HL-60 (cell line): ENCODE measurements around the gene HORMAD2.
"Not testable (repeated sequence)": the region's sequence is repeated elsewhere in the genome, so short reads cannot be mapped to it uniquely, and the experiment has no call there.

ENCODE experiments used
- DNase-seq, 2 experiments: peaks; one replicate each; pipeline ENCODE4 v3.0.0-alpha.2; 2010 to 2020; ENCODE audit warnings: low read depth in 1 of 2, low spot score in 1 of 2
- H3K27ac ChIP-seq: fragments of 250-450 bp; sonication (Bioruptor Pico); replicated peaks from 2 replicates; pipeline ENCODE4 v1.5.1; 2020; ENCODE audit warnings: mild to moderate bottlenecking, moderate library complexity
- H3K27me3 ChIP-seq: fragments of 250-450 bp; sonication (Bioruptor Pico); 2 replicates; pipeline ENCODE4 v1.5.1; 2021; ENCODE audit warnings: mild to moderate bottlenecking, moderate library complexity; ENCODE audit not compliant: insufficient read depth, poor library complexity, severe bottlenecking
- H3K4me3 ChIP-seq: replicated peaks from 2 replicates; pipeline ENCODE4 v1.5.1; 2011; ENCODE audit warnings: mild to moderate bottlenecking, control low read depth, low read length; ENCODE audit not compliant: insufficient read depth
- CTCF ChIP-seq: IDR thresholded peaks from one replicate; pipeline ENCODE4 v1.5.1; 2011; ENCODE audit warnings: low read length, control low read depth, inconsistent platforms; ENCODE audit not compliant: insufficient read depth
- GABPA ChIP-seq: IDR thresholded peaks from 2 replicates; pipeline ENCODE4 v1.6.1; 2012; ENCODE audit warnings: low read depth
- POLR2AphosphoS5 ChIP-seq: IDR thresholded peaks from 2 replicates; pipeline ENCODE4 v1.6.1; 2012; ENCODE audit warnings: low read depth
- SPI1 ChIP-seq: IDR thresholded peaks from 2 replicates; pipeline ENCODE4 v1.6.1; 2012; ENCODE audit warnings: low read depth, mild to moderate bottlenecking, borderline replicate concordance
- TF ChIP-seq, protein P1 (sequence below): IDR thresholded peaks from 2 replicates; pipeline ENCODE4 v1.6.1; 2012; ENCODE audit warnings: low read depth; ENCODE audit not compliant: insufficient replicate concordance

The HORMAD2 gene

DNA sequence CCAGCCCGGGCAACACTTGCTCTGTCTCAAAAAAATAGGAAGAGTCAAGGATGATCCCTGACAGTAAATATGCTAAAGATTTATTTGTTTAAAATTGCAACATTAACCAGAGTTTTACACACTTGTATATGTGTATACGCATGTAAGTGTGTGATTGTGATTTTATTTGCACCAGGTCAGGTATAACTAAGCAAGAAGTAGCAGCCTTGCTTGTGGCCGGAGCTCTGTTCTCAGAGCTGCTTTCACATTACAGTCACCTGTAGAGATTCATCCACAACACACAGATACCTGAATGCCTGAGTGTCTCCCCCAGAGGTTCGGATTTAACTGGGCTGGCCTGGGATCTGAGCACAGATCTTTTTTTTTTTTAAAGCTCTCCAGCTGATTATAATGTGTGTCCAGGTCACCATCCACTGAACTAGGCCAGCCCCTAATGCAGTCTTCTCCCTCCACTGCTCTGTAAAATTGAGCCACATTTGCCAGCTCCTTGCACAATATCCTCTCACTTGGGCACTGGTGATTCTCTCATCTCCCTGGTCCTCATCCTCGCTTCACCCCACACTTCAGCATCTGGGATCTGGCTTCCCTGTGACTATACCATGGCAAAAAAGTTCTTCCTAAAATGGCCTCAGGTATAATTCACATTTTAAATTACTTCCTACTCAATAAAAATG lies 118.0 kb downstream of the HORMAD2 start:
- Histone ChIP-seq H3K27ac (no peak overlapping the region), H3K27me3 (no peaks in the 10 kb centered on the region), H3K4me3 (no peak overlapping the region)
- TF ChIP-seq CTCF (no peak), GABPA (no peak), POLR2AphosphoS5 (no peak), SPI1 (no peak)
- TF ChIP-seq, protein P1, sequence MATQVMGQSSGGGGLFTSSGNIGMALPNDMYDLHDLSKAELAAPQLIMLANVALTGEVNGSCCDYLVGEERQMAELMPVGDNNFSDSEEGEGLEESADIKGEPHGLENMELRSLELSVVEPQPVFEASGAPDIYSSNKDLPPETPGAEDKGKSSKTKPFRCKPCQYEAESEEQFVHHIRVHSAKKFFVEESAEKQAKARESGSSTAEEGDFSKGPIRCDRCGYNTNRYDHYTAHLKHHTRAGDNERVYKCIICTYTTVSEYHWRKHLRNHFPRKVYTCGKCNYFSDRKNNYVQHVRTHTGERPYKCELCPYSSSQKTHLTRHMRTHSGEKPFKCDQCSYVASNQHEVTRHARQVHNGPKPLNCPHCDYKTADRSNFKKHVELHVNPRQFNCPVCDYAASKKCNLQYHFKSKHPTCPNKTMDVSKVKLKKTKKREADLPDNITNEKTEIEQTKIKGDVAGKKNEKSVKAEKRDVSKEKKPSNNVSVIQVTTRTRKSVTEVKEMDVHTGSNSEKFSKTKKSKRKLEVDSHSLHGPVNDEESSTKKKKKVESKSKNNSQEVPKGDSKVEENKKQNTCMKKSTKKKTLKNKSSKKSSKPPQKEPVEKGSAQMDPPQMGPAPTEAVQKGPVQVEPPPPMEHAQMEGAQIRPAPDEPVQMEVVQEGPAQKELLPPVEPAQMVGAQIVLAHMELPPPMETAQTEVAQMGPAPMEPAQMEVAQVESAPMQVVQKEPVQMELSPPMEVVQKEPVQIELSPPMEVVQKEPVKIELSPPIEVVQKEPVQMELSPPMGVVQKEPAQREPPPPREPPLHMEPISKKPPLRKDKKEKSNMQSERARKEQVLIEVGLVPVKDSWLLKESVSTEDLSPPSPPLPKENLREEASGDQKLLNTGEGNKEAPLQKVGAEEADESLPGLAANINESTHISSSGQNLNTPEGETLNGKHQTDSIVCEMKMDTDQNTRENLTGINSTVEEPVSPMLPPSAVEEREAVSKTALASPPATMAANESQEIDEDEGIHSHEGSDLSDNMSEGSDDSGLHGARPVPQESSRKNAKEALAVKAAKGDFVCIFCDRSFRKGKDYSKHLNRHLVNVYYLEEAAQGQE, result no peak
- DNase-seq, result peak in 1 of 2 experiments; percentile 43

DNA sequence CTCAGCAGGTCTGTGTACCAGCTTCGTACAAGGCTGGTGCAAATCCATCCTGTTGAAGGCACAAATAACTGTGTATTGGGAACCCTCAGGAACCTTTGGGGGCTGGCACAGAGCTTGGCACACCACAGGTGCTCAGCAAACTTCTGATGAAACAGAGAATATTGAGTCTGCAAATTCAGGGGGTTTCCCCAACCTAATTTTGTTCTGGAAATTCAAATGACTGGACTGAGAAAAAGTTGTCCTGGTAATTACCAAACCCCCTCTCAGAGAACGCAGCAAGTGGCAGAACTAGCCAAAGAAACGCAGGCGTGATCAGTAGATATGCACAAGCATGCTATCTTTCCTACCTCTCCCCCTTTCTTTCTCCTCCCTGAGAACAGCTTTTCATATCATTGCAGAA lies 118.7 kb downstream of the HORMAD2 start:
- no peak overlapping the region for H3K4me3 ChIP-seq
- no peak for TF ChIP-seq CTCF
- no peak for TF ChIP-seq POLR2AphosphoS5
- no peak for TF ChIP-seq GABPA
- TF ChIP-seq SPI1, result no peak
- TF ChIP-seq, protein P1, result no peak
- no peaks in the 10 kb centered on the region for H3K27me3 ChIP-seq
- no peak for DNase-seq
- H3K27ac ChIP-seq, result no peak overlapping the region

DNA sequence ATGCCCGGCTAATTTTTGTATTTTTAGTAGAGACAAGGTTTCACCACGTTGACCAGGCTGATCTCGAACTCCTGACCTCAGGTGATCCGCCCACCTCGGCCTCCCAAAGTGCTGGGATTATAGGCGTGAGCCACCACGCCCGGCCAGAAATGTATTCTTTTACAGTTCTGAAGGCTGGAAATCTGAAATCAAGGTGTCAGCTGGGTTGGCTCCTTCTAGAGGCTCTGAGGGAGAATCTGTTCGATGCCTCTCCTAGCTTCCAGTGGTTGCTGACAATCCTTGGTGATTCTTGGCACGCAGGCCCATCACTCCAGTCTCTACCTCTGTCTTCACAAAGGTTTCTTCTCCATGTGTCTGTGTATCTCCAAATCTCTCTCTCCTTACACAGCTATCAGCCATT lies 120.6 kb downstream of the HORMAD2 start:
- H3K27me3 ChIP-seq, H3K27ac ChIP-seq, DNase-seq, H3K4me3 ChIP-seq: not testable (repeated sequence)

DNA sequence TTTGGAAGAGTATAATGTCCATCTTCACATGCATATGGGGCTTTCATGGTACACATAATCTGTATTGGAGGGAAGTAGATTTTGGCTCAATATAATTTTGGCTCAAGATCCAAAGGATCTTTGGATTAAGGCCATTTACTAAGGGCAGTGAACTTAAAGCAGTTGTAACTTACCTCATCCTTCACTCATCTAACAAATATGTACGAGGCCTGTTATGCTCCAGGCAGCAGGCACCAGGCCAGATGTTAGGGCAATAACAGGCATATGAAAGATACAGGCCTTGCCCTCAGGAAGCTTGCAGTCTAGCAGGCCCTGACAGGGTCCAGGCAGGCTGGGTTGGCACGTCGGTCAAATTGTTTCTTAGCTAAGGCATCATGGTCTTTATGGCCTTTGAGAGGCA lies 121.7 kb downstream of the HORMAD2 start:
- Histone ChIP-seq H3K27me3 (no peaks in the 10 kb centered on the region), H3K4me3 (no peak overlapping the region), H3K27ac (no peak overlapping the region)
- TF ChIP-seq SPI1 (no peak), GABPA (no peak), CTCF (no peak), POLR2AphosphoS5 (no peak)
- TF ChIP-seq, protein P1, result no peak
- DNase-seq, result no peak
